CD8-positive, alpha-beta memory T cell (primary cell): ENCODE measurements around the gene REXO1. TPM values are rescaled to one million over a fixed set of nuclear protein-coding genes. Genes with fewer than 3 reads are reported as not detected.
A peak's percentile ranks its signal among the peaks of the same experiment; 100 is the strongest.

Experiments
- CTCF ChIA-PET: fragments of 350-600 bp; sonication (Branson Sonifier 250); formaldehyde crosslinking; loops from one replicate; lab custom pipeline; 2021; ENCODE audit warnings: antibody characterized with exemption; lab: Charles Lee
- POLR2A ChIA-PET: fragments of 350-600 bp; sonication (Branson Sonifier 250); formaldehyde crosslinking; loops from one replicate; lab custom pipeline; 2021; ENCODE audit warnings: antibody characterized with exemption; lab: Charles Lee
- DNase-seq, 5 donors: peaks; one replicate each; pipeline versions ENCODE4 v3.0.0 to v3.0.0-alpha.2; 2020 to 2022; ENCODE audit warnings: mixed read lengths in 1 of 5
- H3K27ac ChIP-seq: one replicate; pipeline ENCODE4 v1.7.0; 2013; ENCODE audit warnings: low read depth, mild to moderate bottlenecking, low read length, moderate library complexity
- H3K27me3 ChIP-seq: 2 replicates; pipeline ENCODE4 v1.7.0; 2013; ENCODE audit warnings: low read length, mild to moderate bottlenecking; ENCODE audit not compliant: insufficient read depth, poor library complexity, severe bottlenecking
- H3K36me3 ChIP-seq: 2 replicates; pipeline ENCODE4 v1.7.0; 2013; ENCODE audit warnings: mild to moderate bottlenecking, low read length, moderate library complexity; ENCODE audit not compliant: insufficient read depth
- H3K4me1 ChIP-seq: 2 replicates; pipeline ENCODE4 v1.7.0; 2013; ENCODE audit warnings: mild to moderate bottlenecking, low read length, moderate library complexity; ENCODE audit not compliant: insufficient read depth
- H3K4me3 ChIP-seq: 2 replicates; pipeline ENCODE4 v1.7.0; 2013; ENCODE audit warnings: mild to moderate bottlenecking, low read length
- H3K9me3 ChIP-seq: 2 replicates; pipeline ENCODE4 v1.7.0; 2013; ENCODE audit warnings: mild to moderate bottlenecking, low read length
- H3K27ac Mint-ChIP-seq, 8 donors: one replicate each; pipeline ENCODE4 v1.8.0; 2020 to 2021; ENCODE audit warnings: mixed read lengths in 8 of 8, mild to moderate bottlenecking in 6 of 8, inconsistent platforms in 3 of 8, moderate library complexity in 3 of 8
- H3K27me3 Mint-ChIP-seq, 2 donors: one replicate each; pipeline ENCODE4 v1.8.0; 2020 to 2021; ENCODE audit warnings: mixed read lengths in 2 of 2, mild to moderate bottlenecking in 1 of 2, moderate library complexity in 1 of 2
- H3K36me3 Mint-ChIP-seq, 3 donors: one replicate each; pipeline ENCODE4 v1.8.0; 2020 to 2021; ENCODE audit warnings: mixed read lengths in 3 of 3, inconsistent platforms in 1 of 3, mild to moderate bottlenecking in 1 of 3
- H3K4me1 Mint-ChIP-seq, 3 donors: one replicate each; pipeline ENCODE4 v1.8.0; 2020 to 2021; ENCODE audit warnings: mixed read lengths in 3 of 3, inconsistent platforms in 1 of 3, mild to moderate bottlenecking in 1 of 3
- H3K4me3 Mint-ChIP-seq, 7 donors: one replicate each; pipeline ENCODE4 v1.8.0; 2020 to 2021; ENCODE audit warnings: mixed read lengths in 7 of 7, mild to moderate bottlenecking in 6 of 7, moderate library complexity in 4 of 7, inconsistent platforms in 2 of 7
- H3K9me3 Mint-ChIP-seq, 5 donors: one replicate each; pipeline ENCODE4 v1.8.0; 2020 to 2022; ENCODE audit warnings: mixed read lengths in 5 of 5, mild to moderate bottlenecking in 3 of 5, moderate library complexity in 2 of 5, inconsistent platforms in 1 of 5
- polyA plus RNA-seq: library from polyadenylated mRNA; unstranded; fragments of 300-500 nt; fragmentation: Illumina TruSeq; gene quantifications from one replicate; pipeline ENCODE4 v1.2.3, GENCODE V29; 2021
- total RNA-seq, 2 experiments: library from RNA; stranded (reverse); gene quantifications; one replicate each; pipeline ENCODE4 v1.2.3, GENCODE V29; 2021

REXO1 gene
- total and polyA plus RNA-seq, 3 experiments from 2014 or later: 8.7 to 63.7 (median 61.0) TPM

DNA sequence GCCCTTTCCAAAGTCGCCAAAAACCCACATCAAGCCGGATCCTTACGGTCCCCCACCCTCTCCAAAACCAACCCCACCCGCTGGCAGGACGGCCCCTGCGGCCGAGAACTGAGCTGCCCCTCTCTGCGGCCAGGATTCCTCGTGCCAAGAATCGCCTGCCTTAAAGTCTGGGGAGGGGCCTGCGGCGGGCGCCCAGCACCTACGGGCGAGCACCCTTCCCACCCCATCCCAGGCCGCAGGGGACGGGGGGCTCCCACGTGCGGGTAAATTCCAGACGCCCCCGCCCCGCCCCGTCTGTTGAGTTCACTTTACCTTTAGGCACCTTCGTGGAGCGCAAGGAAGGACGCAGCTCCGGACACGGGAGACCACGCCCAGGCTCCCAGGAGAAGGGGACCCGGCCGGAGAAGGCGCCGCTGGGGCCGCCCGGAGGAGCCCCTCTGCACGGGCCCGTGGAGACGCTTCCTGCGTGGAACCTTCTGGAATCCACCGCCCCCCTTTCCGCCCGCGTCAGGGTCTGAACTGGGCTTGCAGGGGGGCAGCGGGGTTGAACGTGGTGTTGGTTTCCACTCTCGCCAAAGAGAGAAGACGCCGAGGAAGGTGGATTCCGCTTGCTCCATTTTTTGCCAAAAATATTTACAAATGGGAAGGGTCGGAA, 72.2 kb downstream of the REXO1 start:
- POLR2A ChIA-PET: no interaction called here

GRCh38 chr19:1774989-1775772, 73.1 kb downstream of the REXO1 start:
- Mint-ChIP-seq H3K9me3 (peaks cover 2 to 21% (median 10%) of the 10 kb centered on the region in 5 donors), H3K27ac (no peak overlapping the region), H3K4me3 (no peak overlapping the region), H3K27me3 (peaks cover 57 to 71% of the 10 kb centered on the region in 2 donors), H3K4me1 (peaks cover 0 to 6% (median 3%) of the 10 kb centered on the region in 3 donors), H3K36me3 (peaks cover 0 to 2% (median 0%) of the 10 kb centered on the region in 3 donors)
- H3K27ac ChIP-seq: no peak overlapping the region
- H3K27me3 ChIP-seq: peaks cover 42% of the 10 kb centered on the region
- ChIA-PET CTCF (interaction anchor here (0.7 kb wide), 1 partner anchor 51 kb away, joined by 3 read pairs; no protein-coding TSS in a partner anchor), POLR2A (no interaction called here)
- no peaks in the 10 kb centered on the region for H3K4me1 ChIP-seq
- DNase-seq: no peak
- H3K9me3 ChIP-seq: peaks cover 11% of the 10 kb centered on the region
- no peaks in the 10 kb centered on the region for H3K36me3 ChIP-seq
- no peak overlapping the region for H3K4me3 ChIP-seq

More for the DNA sequence above, 72.2 kb downstream of the REXO1 start:
- no peaks in the 10 kb centered on the region for H3K36me3 Mint-ChIP-seq
- peaks cover 2 to 18% (median 8%) of the 10 kb centered on the region in 5 donors for H3K9me3 Mint-ChIP-seq
- H3K27me3 Mint-ChIP-seq: peaks cover 55 to 71% of the 10 kb centered on the region in 2 donors
- DNase-seq: no peak
- CTCF ChIA-PET: no interaction called here
- H3K36me3 ChIP-seq: no peaks in the 10 kb centered on the region
- H3K27ac Mint-ChIP-seq: no peak overlapping the region
- no peak overlapping the region for H3K4me3 Mint-ChIP-seq
- H3K9me3 ChIP-seq: peaks cover 3% of the 10 kb centered on the region
- H3K27ac ChIP-seq: no peak overlapping the region
- no peak overlapping the region for H3K4me3 ChIP-seq
- peaks cover 0 to 6% (median 3%) of the 10 kb centered on the region in 3 donors for H3K4me1 Mint-ChIP-seq
- H3K4me1 ChIP-seq: no peaks in the 10 kb centered on the region
- peaks cover 42% of the 10 kb centered on the region for H3K27me3 ChIP-seq

DNA sequence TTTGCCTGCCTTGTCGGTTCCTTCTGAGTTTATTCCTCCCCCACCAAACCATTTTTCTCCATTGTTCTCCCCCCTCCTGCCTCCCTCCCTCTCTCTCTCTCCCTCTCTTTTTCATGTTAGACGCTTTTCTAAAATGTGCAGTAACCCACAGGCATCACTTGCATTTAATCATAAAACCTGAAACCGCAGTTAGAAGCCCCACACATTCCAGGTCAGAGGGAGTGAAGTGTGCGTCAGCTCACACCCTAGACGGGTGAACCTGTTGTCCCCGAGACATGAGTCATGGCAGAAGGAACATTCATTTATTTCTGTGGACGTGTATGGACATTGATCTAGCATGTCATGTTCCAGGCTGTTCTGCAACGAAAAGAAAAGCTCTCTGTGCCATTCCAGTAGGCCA, 75.1 kb downstream of the REXO1 start:
- H3K27ac ChIP-seq: no peak overlapping the region
- H3K9me3 Mint-ChIP-seq: peaks cover 5 to 24% (median 13%) of the 10 kb centered on the region in 5 donors
- DNase-seq: no peak
- no peaks in the 10 kb centered on the region for H3K4me1 ChIP-seq
- H3K27ac Mint-ChIP-seq: peak overlapping the region in 1 of 8 donors; percentile 74
- peaks cover 0 to 6% (median 3%) of the 10 kb centered on the region in 3 donors for H3K4me1 Mint-ChIP-seq
- peaks cover 52% of the 10 kb centered on the region for H3K27me3 ChIP-seq
- no peak overlapping the region for H3K4me3 Mint-ChIP-seq
- H3K27me3 Mint-ChIP-seq: peaks cover 54 to 65% of the 10 kb centered on the region in 2 donors
- H3K9me3 ChIP-seq: peaks cover 11% of the 10 kb centered on the region
- CTCF ChIA-PET: interaction anchor here (0.7 kb wide), 1 partner anchor 227 kb away, joined by 4 read pairs; no protein-coding TSS in a partner anchor
- no peaks in the 10 kb centered on the region for H3K36me3 ChIP-seq
- peaks cover 0 to 2% (median 0%) of the 10 kb centered on the region in 3 donors for H3K36me3 Mint-ChIP-seq
- no peak overlapping the region for H3K4me3 ChIP-seq
- POLR2A ChIA-PET: no interaction called here

DNA sequence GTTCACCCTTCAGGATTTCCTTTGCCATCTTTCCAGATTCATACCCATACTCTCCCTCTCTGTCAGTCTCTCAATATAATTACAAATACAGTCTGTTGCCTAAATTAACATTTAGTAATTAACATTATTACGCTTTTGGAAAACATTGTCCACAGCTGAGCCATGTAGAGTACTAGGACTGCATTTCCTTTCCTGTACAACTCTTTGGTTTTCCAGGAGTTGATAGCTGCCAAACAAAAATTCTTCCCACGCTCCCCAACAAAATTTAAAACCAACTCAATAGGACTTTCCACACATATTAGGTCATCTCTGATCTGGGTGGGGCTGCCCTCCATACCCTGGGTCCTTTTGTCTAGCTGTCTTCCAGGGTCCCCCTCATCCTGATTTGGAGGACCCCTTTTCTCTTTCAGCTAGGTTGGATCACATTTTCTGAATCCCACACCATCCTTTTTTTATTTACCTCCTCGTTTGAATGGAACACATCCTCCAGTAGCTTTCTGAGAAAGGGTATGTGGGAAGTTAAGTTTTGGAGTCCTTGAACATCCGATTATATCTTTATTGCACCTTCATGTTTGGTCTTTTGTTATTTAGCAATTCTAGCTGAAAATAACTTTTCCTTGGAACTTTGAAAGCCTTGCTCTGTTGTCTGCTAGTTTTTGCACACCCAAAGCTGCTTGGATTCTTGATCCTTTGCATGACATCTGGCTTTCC, 77.3 kb downstream of the REXO1 start:
- DNase-seq: no peak
- peaks cover 11% of the 10 kb centered on the region for H3K9me3 ChIP-seq
- H3K4me3 ChIP-seq: no peak overlapping the region
- Mint-ChIP-seq H3K4me3 (no peak overlapping the region), H3K36me3 (peaks cover 0 to 2% (median 0%) of the 10 kb centered on the region in 3 donors), H3K4me1 (no peaks in the 10 kb centered on the region), H3K9me3 (peaks cover 5 to 21% (median 13%) of the 10 kb centered on the region in 5 donors), H3K27me3 (peaks cover 48 to 67% of the 10 kb centered on the region in 2 donors), H3K27ac (no peak overlapping the region)
- ChIA-PET POLR2A (no interaction called here), CTCF (interaction anchor here (0.8 to 2.5 kb wide), 6 partner anchors 10 to 225 kb away, joined by 4 to 7 read pairs (median 4); no protein-coding TSS in a partner anchor)
- no peak overlapping the region for H3K27ac ChIP-seq
- H3K4me1 ChIP-seq: peaks cover 8% of the 10 kb centered on the region
- no peaks in the 10 kb centered on the region for H3K36me3 ChIP-seq
- peaks cover 53% of the 10 kb centered on the region for H3K27me3 ChIP-seq

DNA sequence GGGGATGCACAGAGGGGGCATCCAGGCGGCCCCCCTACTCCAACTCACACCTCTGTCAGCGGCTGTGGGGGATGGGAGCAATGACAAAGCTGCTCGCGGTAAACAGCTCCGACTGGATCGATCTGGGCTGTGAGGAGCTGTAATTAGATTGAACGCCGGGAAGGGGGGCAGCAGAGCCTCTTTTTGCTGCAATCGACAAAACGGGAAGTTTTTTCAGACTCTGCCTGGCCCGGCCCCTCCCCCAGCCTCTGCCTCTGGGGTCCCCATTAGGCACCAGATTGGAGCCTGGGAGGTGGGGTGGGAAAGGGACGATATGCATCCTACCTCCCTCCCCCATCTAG, 78.7 kb downstream of the REXO1 start:
- Histone ChIP-seq H3K27me3 (peaks cover 51% of the 10 kb centered on the region), H3K9me3 (peaks cover 11% of the 10 kb centered on the region), H3K27ac (no peak overlapping the region), H3K4me1 (peaks cover 8% of the 10 kb centered on the region), H3K4me3 (no peak overlapping the region), H3K36me3 (no peaks in the 10 kb centered on the region)
- H3K9me3 Mint-ChIP-seq: peaks cover 5 to 21% (median 13%) of the 10 kb centered on the region in 5 donors
- H3K4me1 Mint-ChIP-seq: no peaks in the 10 kb centered on the region
- ChIA-PET CTCF (interaction anchor here (1.3 to 1.4 kb wide), 3 partner anchors 9 to 56 kb away, joined by 3 to 4 read pairs (median 4); no protein-coding TSS in a partner anchor), POLR2A (no interaction called here)
- no peak for DNase-seq
- H3K36me3 Mint-ChIP-seq: peaks cover 0 to 2% (median 0%) of the 10 kb centered on the region in 3 donors
- no peak overlapping the region for H3K4me3 Mint-ChIP-seq
- H3K27ac Mint-ChIP-seq: no peak overlapping the region
- H3K27me3 Mint-ChIP-seq: peaks cover 60 to 77% of the 10 kb centered on the region in 2 donors

DNA sequence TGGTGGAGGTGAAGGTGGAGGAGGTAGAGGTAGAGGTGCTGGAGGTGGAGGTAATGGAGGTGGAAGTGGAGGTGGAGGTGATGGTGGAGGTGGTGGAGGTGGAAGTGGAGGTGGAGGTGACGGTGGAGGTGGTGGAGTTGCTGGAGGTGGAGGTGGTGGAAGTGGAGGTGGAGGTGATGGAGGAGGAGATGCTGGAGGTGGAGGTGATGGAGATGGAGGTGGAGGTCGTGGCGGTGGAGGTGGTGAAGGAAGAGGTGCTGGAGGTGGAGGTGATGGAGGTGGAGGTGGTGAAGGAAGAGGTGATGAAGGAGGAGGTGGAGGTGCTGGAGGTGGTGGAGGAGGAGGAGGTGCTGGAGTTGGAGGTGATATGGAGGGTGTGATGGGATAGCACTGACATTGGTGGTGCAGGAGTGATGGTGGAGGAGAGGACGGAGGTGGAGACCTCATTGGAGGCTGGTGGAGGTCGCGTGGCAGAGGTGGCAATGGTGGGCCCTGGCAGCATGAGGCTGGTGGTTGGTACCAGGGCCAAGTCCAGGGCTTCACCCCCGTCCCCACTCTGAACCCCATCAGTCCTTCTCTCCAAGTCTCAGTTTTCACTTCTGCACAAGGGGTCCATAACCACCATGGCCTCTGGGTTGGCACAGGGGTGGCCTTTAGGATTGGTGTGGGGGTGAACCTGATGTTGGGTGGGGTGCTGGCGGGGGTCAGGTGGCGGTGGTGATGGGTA, 79.2 kb downstream of the REXO1 start:
- no peak overlapping the region for H3K4me3 ChIP-seq

DNA sequence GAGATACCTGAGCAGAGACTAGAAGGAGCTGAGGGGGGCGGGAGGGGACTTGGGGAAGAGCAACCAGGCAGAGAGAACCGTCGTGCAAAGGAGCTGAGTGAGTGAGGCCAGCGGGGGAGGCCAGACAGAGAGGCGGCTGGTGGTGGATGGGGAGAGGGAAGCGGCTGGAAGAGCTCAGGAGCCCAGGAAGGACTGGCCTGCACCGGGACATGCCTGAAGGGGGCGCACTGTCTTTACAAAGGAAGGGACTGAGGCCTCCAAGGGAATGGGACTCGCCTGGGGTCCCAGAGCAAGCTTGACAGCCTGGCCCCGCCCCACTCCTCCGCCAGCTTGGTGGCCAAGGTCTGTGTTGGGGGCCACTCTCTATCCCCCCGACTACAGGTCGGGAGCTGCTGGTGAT, 80.0 kb downstream of the REXO1 start:
- peaks cover 5 to 21% (median 13%) of the 10 kb centered on the region in 5 donors for H3K9me3 Mint-ChIP-seq
- peaks cover 51% of the 10 kb centered on the region for H3K27me3 ChIP-seq
- CTCF ChIA-PET: interaction anchor here (0.8 to 1.0 kb wide), 2 partner anchors 13 to 222 kb away, joined by 3 to 4 read pairs; no protein-coding TSS in a partner anchor
- no peak overlapping the region for H3K4me3 Mint-ChIP-seq
- H3K9me3 ChIP-seq: peaks cover 11% of the 10 kb centered on the region
- peak overlapping the region in 1 of 8 donors; percentile 50 for H3K27ac Mint-ChIP-seq
- H3K36me3 ChIP-seq: no peaks in the 10 kb centered on the region
- H3K27ac ChIP-seq: no peak overlapping the region
- H3K4me1 ChIP-seq: peaks cover 8% of the 10 kb centered on the region
- POLR2A ChIA-PET: no interaction called here
- peaks cover 0 to 2% (median 0%) of the 10 kb centered on the region in 3 donors for H3K36me3 Mint-ChIP-seq
- peaks cover 60 to 76% of the 10 kb centered on the region in 2 donors for H3K27me3 Mint-ChIP-seq
- H3K4me1 Mint-ChIP-seq: no peaks in the 10 kb centered on the region
- H3K4me3 ChIP-seq: no peak overlapping the region
- DNase-seq: no peak

More for the DNA sequence above, 79.2 kb downstream of the REXO1 start:
- peaks cover 11% of the 10 kb centered on the region for H3K9me3 ChIP-seq
- H3K36me3 ChIP-seq: no peaks in the 10 kb centered on the region
- peaks cover 50% of the 10 kb centered on the region for H3K27me3 ChIP-seq
- ChIA-PET POLR2A (no interaction called here), CTCF (interaction anchor here (0.8 to 1.4 kb wide), 3 partner anchors 14 to 223 kb away, joined by 3 to 4 read pairs (median 3); no protein-coding TSS in a partner anchor)
- Mint-ChIP-seq H3K9me3 (peaks cover 5 to 21% (median 13%) of the 10 kb centered on the region in 5 donors), H3K27ac (no peak overlapping the region), H3K4me3 (no peak overlapping the region), H3K4me1 (no peaks in the 10 kb centered on the region), H3K36me3 (peaks cover 0 to 2% (median 0%) of the 10 kb centered on the region in 3 donors), H3K27me3 (peaks cover 57 to 75% of the 10 kb centered on the region in 2 donors)
- peaks cover 8% of the 10 kb centered on the region for H3K4me1 ChIP-seq
- no peak overlapping the region for H3K27ac ChIP-seq
- no peak for DNase-seq
